Small intestine (tissue), 7 donors: ENCODE data around the gene TP73. TPM values are rescaled to one million over a fixed set of nuclear protein-coding genes. Genes with fewer than 3 reads are reported as not detected.

Experiments used
- DNase-seq, 2 donors: peaks; one replicate each; pipeline versions ENCODE4 v3.0.0 to v3.0.0-alpha.2; 2013
- FAIRE-seq: peaks from 2 replicates; lab custom pipeline; 2012; peaks lifted over from hg19 to GRCh38; lab: Jason Lieb, UNC
- H3K27ac ChIP-seq, 3 donors: one replicate each; pipeline ENCODE4 v1.5.1; 2013; ENCODE audit warnings: low read length in 2 of 3, mild to moderate bottlenecking in 2 of 3, control low read depth in 1 of 3, inconsistent platforms in 1 of 3, low read depth in 1 of 3, moderate library complexity in 1 of 3
- H3K27me3 ChIP-seq, 3 donors: one replicate each; pipeline ENCODE4 v1.6.1; 2013; ENCODE audit warnings: low read length in 3 of 3, inconsistent platforms in 1 of 3; ENCODE audit not compliant: control insufficient read depth in 3 of 3, insufficient read depth in 3 of 3
- H3K36me3 ChIP-seq, 3 donors: one replicate each; pipeline ENCODE4 v1.6.1; 2013; ENCODE audit warnings: low read length in 3 of 3, inconsistent platforms in 1 of 3, low read depth in 1 of 3, mild to moderate bottlenecking in 1 of 3, moderate library complexity in 1 of 3; ENCODE audit not compliant: control insufficient read depth in 3 of 3, insufficient read depth in 2 of 3
- H3K4me1 ChIP-seq, 3 donors: one replicate each; pipeline ENCODE4 v1.6.1; 2013; ENCODE audit warnings: low read length in 2 of 3, inconsistent platforms in 1 of 3, low read depth in 1 of 3, mild to moderate bottlenecking in 1 of 3, moderate library complexity in 1 of 3; ENCODE audit not compliant: control insufficient read depth in 3 of 3, insufficient read depth in 2 of 3
- H3K4me3 ChIP-seq, 3 donors: one replicate each; pipeline ENCODE4 v1.5.1; 2013; ENCODE audit warnings: low read length in 3 of 3, control low read depth in 1 of 3, inconsistent platforms in 1 of 3, low read depth in 1 of 3, mild to moderate bottlenecking in 1 of 3, moderate library complexity in 1 of 3
- H3K9me3 ChIP-seq, 2 donors: one replicate each; pipeline ENCODE4 v1.6.1; 2013; ENCODE audit warnings: low read depth in 1 of 2, low read length in 1 of 2; ENCODE audit not compliant: control insufficient read depth in 2 of 2, insufficient read depth in 1 of 2
- WGBS, 3 donors: extraction: QIAGEN DNeasy Blood & Tissue Kit; methylation state at CpG; one replicate each; pipeline ENCODE4 v1.1.7; 2013; 5-methylcytosine and 5-hydroxymethylcytosine counted together
- polyA plus RNA-seq, 4 donors: library from polyadenylated mRNA; stranded (reverse) in 3 of 4; unstranded in 1 of 4; fragments of 200-250 nt in 3 of 4; fragments of 120-200 nt in 1 of 4; gene quantifications; one replicate each; pipeline versions ENCODE4 v1.2.1 to v1.2.3, GENCODE V29; 2013
- donor health status: healthy with polysubstance abuse.
- donor health status: control.
- donor health status: control.
- donor health status: Bipolar disorder and iron deficiency.
- donor health status: healthy.

The TP73 gene
- polyA plus RNA-seq, 4 donors: 0.15 to 0.59 TPM; not detected in 2

- FAIRE-seq: no peak
- DNase-seq: no peak
- Histone ChIP-seq H3K4me1 (peaks cover 0 to 12% (median 2%) of the 10 kb centered on the region in 3 donors), H3K36me3 (no peaks in the 10 kb centered on the region), H3K9me3 (no peaks in the 10 kb centered on the region), H3K27me3 (peaks cover 2 to 15% (median 4%) of the 10 kb centered on the region in 3 donors), H3K27ac (no peak overlapping the region), H3K4me3 (no peak overlapping the region)
- 77 to 84% (median 81%) methylated on average over 9 of the region's 9 CpGs for WGBS, 3 donors
Observed at GRCh38 chr1:3669971-3670431, 17.7 kb downstream of the TP73 start.

- Histone ChIP-seq H3K36me3 (no peaks in the 10 kb centered on the region), H3K4me1 (peaks cover 0 to 12% (median 2%) of the 10 kb centered on the region in 3 donors), H3K27ac (no peak overlapping the region), H3K4me3 (no peak overlapping the region), H3K9me3 (no peaks in the 10 kb centered on the region), H3K27me3 (peaks cover 2 to 15% (median 4%) of the 10 kb centered on the region in 3 donors)
- DNase-seq (no peak), FAIRE-seq (no peak)
- WGBS, 3 donors: 74 to 86% (median 75%) methylated on average over 15 of the region's 15 CpGs
Observed at GRCh38 chr1:3670823-3671265, 18.5 kb downstream of the TP73 start.

GRCh38 chr1:3671371-3672180, 19.3 kb downstream of the TP73 start:
- no peaks in the 10 kb centered on the region for H3K9me3 ChIP-seq
- H3K4me3 ChIP-seq: no peak overlapping the region
- peaks cover 0 to 12% (median 2%) of the 10 kb centered on the region in 3 donors for H3K4me1 ChIP-seq
- no peaks in the 10 kb centered on the region for H3K36me3 ChIP-seq
- WGBS, 3 donors: 19 to 53% (median 32%) methylated on average over 28 to 29 of the region's 29 CpGs
- no peak overlapping the region for H3K27ac ChIP-seq
- FAIRE-seq (no peak), DNase-seq (no peak)
- peaks cover 2 to 15% (median 4%) of the 10 kb centered on the region in 3 donors for H3K27me3 ChIP-seq

- H3K4me1 ChIP-seq: peaks cover 0 to 12% (median 2%) of the 10 kb centered on the region in 3 donors
- FAIRE-seq: no peak
- no peaks in the 10 kb centered on the region for H3K36me3 ChIP-seq
- H3K9me3 ChIP-seq: no peaks in the 10 kb centered on the region
- WGBS, 3 donors: 74 to 76% (median 75%) methylated on average over 21 of the region's 21 CpGs
- no peak overlapping the region for H3K27ac ChIP-seq
- no peak for DNase-seq
- peaks cover 0 to 11% (median 4%) of the 10 kb centered on the region in 3 donors for H3K27me3 ChIP-seq
- H3K4me3 ChIP-seq: no peak overlapping the region
Observed at GRCh38 chr1:3672231-3672970, 20.1 kb downstream of the TP73 start.

GRCh38 chr1:3672971-3673361, 20.6 kb downstream of the TP73 start:
- H3K9me3 ChIP-seq: no peaks in the 10 kb centered on the region
- DNase-seq (no peak), FAIRE-seq (no peak)
- H3K4me3 ChIP-seq: peak overlapping the region in 1 of 3 donors; percentile 30
- no peak overlapping the region for H3K27ac ChIP-seq
- H3K4me1 ChIP-seq: peaks cover 0 to 12% (median 2%) of the 10 kb centered on the region in 3 donors
- peaks cover 0 to 11% (median under 1%) of the 10 kb centered on the region in 3 donors for H3K27me3 ChIP-seq
- no peaks in the 10 kb centered on the region for H3K36me3 ChIP-seq
- WGBS, 3 donors: 41 to 83% (median 44%) methylated on average over 15 to 17 of the region's 17 CpGs

- H3K36me3 ChIP-seq: no peaks in the 10 kb centered on the region
- peaks cover 0 to 11% (median 0%) of the 10 kb centered on the region in 3 donors for H3K27me3 ChIP-seq
- peak overlapping the region in 1 of 3 donors; percentile 30 for H3K4me3 ChIP-seq
- no peak overlapping the region for H3K27ac ChIP-seq
- DNase-seq (peak in 1 of 2 donors; percentile 79), FAIRE-seq (no peak)
- H3K4me1 ChIP-seq: peaks cover 0 to 11% (median 1%) of the 10 kb centered on the region in 3 donors
- WGBS, 3 donors: 51 to 76% (median 53%) methylated on average over 22 to 25 of the region's 25 CpGs
- H3K9me3 ChIP-seq: no peaks in the 10 kb centered on the region
Observed at GRCh38 chr1:3673381-3674099, 21.2 kb downstream of the TP73 start.

GRCh38 chr1:3674100-3675094, 22.1 kb downstream of the TP73 start:
- H3K4me1 ChIP-seq: peaks cover 0 to 9% (median 0%) of the 10 kb centered on the region in 3 donors
- peaks cover 0 to 11% (median 0%) of the 10 kb centered on the region in 3 donors for H3K27me3 ChIP-seq
- peak; percentile 33 to 71 for DNase-seq
- no peak for FAIRE-seq
- 34 to 57% (median 36%) methylated on average over 25 to 30 of the region's 30 CpGs for WGBS, 3 donors
- H3K9me3 ChIP-seq: no peaks in the 10 kb centered on the region
- H3K27ac ChIP-seq: peak overlapping the region in 1 of 3 donors; percentile 38
- no peaks in the 10 kb centered on the region for H3K36me3 ChIP-seq
- H3K4me3 ChIP-seq: peak overlapping the region in 1 of 3 donors; percentile 19
